GM18520 (cell line): ENCODE results near the gene SYT1.
"Not testable (repeated sequence)": the region's sequence is repeated elsewhere in the genome, so short reads cannot be mapped to it uniquely, and the experiment has no call there.

Experiments used
- ATAC-seq: cut with Tn5 transposase; IDR thresholded peaks from one replicate; pipeline ENCODE4 v1.9.1; 2021; ENCODE audit not compliant: unreplicated experiment

Gene SYT1

DNA sequence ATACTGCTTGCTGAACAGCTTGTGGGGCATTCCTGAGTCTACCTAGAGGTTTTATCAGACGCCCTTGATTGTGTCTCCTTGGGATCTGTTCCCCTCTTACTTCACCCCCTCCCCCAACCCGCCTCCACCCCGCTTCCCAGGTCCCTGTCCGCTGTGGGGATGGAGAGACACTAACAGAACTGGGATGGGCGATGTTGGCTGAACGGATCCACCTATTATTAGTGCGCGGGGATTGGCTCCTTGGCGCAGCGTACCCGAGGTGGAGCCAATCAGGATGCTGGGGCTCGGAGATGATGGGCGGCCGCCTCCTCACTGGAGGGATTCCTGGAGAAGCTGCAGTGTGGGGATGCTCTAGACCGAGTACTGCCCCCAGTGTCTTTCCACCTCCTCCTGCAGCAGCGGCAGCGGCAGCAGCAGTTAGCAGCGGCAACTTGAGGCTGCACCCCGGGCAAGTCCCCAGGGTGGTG lies at the start of gene SYT1:
SYT1 (plus strand) TSS at position 372 of the 467 bp plus-strand sequence.
- no peak for ATAC-seq

DNA sequence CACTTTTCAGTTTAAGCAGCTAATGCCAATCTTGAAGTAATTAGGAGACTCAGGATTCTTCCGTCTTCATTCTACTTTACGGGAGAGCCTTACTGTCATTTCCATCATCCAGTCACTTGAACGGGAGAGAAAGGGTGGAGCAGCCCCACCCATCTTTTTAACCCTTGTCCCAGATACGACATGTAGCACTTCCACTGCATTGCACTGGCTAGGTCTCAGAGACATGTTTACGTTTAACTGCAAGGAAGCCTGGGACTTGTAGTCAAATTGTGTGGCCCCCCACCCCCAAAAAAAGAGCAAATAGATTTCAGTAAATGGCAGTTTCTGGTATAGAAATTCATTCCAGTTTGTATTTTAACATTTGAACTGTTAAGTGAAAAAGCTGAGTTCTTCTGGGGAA lies 46.1 kb upstream of the SYT1 start:
- ATAC-seq: no peak

DNA sequence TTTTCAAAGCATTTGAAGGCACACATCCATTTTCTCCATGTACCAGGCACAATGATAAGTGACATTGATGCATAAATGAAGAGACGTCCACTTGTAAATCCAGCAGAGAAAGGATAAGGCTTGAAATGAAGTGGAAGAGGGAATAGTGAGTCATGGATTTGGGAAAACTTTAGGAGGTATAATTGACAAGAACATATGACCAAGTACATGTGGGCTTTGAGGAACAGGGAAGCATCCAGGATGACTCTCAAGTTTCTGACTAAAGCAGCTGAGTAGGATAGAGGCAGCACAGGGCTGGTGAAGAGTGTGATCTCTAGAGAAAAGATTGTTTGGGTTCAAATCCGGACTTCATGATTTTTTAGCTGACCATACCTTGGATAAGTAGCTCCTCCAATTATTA lies 43.6 kb upstream of the SYT1 start:
- no peak for ATAC-seq

DNA sequence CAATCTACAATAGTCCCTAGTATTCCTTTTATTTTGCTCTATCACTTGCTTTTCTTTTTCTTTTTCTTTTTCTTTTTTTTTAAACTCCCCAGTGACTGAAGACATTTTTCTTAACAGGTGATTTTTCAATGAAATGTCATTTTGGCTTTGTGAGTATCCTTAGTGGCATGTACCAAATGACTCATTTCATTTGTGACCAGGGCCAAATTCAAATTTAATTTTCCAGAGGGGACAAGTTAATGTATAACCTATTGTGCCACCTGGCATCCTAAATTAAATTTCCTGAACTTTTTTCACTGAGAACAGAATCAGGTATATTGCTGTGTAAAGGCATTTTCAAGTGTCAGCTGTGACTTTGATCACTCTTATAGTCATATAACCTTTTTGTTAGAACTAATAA lies 39.7 kb upstream of the SYT1 start:
- ATAC-seq: no peak

DNA sequence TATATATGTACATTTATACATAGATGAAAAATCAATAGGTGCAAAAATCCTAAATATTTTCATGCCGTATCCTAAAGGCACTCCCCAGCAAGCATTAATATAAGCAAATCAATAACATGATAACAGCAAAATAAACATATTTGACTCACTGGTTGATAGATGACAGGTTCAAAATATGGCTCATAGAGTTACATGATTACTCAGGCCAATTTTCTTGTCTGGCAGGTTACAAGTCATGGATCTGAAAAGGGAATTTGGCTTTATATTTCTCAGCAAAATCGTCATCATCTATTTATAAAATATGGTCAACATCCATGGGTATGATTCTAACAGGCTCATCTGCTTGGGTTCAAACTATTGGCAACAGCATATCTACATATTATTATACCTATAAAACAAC lies 34.9 kb upstream of the SYT1 start:
- no peak for ATAC-seq

DNA sequence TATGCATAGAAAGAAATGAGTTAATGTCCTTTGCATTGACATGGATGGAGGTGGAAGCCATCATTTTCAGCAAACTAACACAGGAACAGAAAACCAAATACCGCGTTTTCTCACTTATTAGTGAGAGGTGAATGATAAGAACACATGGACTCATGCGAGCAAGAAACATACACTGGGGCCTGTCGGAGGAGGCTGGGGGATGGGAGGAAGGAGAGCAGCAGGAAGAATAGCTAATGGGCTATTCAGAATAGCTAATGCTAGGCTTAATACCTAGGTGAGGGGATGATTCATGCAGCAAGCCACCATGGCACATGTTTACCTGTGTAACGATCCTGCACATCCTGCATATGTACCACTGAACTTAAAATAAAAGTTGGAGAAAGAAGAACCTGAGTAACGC lies 29.1 kb upstream of the SYT1 start:
- ATAC-seq: no peak

DNA sequence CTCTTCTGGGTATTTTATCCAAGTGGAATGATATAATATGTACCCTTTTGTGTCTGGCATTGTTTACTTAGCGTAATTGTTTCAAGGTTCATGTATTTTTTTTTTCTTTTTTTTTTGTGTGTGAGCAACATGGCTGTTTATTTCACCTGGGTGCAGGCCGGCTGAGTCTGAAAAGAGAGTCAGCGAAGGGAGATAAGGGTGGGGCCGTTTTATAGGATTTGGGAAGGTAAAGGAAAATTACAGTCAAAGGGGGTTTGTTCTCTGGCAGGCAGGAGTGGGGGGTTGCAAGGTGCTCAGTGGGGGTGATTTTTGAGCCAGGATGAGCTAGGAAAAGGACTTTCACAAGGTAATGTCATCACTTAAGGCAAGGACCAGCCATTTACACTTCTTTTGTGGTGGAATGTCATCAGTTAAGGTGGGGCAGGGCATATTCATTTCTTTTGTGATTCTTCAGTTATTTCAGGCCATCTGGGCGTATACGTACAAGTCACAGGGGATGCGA lies 24.0 kb upstream of the SYT1 start:
- ATAC-seq: not testable (repeated sequence)

DNA sequence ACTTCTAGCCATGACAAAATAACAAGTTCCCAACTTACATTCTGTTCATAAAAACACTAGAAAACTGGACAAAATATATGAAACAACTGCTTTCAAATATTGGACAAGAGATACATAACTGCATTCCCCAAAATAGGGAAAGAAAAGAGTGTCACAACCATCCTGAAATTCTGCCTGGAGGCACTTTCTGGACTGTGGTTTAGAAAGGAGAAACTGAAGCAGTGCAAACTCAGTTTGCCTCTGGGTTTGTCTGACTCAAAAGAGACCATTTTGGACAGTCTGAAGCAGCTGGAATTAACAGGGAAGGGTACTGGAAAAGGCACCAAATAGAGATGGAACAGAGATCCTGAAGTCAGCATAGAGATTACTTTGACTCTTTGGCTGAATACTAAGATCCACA lies 11.3 kb upstream of the SYT1 start:
- ATAC-seq: no peak

DNA sequence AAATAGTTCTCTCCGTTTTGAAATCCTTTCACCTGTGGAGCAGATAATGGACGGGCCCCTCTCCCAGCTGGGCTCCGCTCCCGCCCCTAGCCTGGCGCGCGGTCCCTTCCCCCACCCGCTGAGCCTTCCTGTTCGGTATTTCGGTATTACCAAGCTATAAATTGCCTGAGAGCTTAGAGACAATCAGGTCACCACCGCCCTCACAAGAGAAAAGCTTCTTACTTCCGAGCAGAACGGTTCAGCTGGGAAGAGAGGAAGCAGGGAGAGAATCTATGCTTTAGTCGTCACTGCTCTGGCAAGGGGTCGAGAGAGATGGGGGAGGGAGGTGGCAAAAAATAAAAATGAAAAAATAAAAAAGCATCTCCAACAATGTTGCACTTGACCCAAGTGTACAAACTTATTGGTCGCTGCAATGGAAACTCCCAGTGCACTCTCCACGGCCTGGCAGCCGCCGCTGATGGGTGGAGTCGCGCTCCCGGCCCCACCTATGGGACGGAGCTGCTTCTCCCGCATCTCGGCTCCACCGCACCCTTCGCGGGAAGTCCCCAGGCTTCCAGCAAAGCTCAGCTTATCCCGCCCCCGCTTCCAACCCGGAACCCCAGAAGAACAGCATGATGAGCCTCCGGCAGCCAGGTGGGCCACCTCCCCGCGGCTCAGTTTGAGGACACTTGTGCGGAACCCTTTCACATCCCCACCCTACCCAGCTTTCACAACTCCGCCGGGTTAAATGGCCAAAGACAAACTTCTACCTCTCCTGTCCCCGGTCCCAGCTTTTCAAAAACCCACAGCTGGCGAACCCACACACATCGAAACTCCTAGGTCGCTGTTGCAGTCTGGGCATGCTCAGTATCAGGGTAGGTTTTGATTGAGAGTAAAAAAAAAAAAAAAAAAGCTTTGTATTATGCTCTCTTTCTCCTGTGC lies 832 bp upstream of the SYT1 start:
- no peak for ATAC-seq

DNA sequence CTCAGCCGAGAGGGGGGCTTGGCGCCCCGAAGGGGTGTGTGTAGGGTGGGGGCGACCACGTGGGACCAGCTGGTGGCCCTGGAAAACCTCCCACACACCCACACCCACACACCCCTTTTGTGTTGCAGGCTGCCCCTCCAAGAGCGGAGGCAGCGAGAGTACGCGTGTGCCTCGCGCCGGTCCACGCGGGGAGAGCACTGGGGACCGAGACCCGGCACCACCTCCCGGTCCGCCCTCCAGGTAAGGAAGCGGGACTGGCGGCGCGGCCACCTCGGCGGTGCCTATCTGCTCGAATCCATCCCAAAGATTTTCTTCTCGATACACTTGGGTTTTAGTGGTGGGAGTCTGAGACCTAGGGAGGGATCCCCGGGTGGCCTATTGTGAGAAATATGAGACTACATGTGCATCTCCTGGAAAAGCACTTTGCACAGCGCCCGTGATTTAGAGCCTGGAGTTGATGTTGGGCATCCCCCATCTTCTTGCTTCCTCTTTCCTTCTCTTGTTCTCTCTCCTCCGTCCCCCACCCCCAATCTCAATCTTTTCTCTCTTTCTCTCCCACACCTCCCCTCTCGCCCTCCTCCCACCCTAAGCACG lies 393 bp downstream of the SYT1 start:
- ATAC-seq: no peak

DNA sequence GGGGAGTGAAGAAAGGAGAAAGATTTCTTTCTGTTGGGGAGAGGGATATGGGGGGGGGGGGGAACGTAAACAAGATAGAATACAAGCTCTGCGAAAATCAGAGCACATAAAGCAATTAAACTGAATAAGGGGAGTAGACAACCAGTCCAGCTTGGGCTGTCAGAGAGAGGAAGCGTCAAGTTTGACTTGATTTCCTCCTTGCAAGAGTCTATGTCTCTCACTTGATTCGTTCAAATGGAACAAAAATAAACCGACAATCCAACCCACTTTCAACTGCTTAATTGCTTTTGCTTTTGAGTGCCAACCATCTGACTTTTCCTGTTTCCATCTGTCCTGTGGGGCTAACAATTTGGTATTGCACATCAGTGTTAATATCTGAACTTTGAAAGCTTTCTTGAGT lies 942 bp downstream of the SYT1 start:
- ATAC-seq: no peak

DNA sequence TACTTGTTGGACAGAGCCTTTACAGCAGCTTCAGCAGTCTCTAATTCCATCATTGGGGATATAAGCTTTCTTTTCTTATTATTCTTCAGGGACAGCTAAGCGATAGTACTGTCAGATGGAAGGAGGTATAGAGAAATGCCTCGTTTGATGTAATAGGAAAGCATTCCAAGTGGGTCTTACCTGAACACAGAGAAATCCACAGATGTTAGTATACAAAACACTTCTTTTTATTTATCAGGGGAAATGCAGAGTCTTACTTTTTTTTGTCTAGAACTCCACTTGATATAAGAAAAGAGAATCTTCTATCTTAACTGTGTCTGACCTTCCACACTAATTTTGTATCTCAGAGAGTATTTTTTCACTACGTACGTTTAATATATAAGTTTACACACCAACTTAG lies 1.9 kb downstream of the SYT1 start:
- ATAC-seq: no peak

DNA sequence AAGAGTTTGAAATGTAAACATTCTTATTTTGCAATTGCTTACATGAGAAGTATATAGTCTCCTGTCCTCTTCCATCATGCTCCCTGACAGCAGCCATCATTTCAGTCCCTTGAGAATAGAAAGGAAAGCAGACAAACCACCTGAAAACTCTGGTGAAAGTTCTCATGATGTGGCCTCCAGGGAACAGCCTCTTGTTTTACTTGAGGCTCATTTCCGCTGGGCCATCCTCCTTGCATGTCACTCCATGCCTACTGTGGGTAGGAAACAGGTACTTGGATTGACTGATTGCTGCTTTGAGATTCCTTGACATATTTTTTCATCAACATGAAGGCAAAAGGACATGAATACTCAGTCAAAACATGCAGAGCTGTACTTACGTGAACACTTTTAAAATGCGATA lies 6.0 kb downstream of the SYT1 start:
- ATAC-seq: no peak

DNA sequence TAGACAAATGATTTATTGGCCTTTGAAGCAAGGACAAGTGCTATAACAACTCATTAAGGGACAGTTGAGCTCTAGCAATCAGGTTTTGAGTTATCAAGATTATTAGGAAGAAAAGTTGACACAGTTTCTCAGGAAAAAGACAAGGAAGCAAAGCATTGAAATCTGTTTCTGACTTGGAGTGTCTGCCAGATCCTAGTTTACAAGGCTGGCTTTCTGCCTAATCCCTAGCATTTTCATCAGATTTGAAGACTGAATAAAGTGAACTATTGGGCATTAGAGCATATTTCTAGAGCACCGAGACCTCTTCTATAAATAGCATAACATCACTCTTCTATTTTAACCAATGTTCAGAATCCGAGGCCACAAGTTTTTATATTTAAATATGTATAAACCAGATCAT lies 7.0 kb downstream of the SYT1 start:
- ATAC-seq: no peak

DNA sequence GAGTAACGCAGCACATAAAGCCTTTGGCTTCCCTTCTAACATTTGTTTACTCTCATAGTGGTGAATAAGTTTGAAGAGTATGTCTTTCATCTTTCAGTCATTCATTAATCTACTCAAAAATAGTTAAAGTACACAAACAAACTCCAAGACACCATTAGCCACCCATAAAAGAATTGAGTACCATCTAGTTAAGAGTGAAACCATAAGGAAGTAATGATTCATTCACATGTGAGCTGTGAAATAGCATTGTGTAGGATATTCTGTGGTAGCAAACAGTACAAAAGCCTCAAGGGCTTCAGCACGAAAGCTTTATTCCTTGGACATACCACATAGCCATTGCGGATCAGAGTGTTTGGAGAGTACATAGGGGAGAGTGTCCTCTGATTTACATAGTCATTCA lies 13.9 kb downstream of the SYT1 start:
- ATAC-seq: no peak

DNA sequence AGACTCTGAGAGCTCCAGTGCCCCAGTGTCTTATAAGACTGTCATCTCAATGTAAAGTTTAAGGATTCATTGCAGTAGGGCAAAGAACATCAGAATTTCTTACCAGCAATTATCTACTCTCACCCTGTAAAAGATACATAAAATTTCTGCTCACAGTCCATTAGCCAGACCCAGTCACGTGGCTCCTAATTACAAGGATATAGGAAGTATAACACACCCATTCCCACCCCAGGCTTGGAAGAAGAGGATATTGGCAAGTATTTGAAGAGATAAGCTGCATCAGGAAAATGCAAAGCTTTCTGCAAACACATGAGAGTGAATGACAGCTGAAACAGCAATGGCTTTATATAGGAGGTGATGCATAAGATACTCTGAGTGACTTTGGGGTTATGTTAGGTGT lies 14.3 kb downstream of the SYT1 start:
- ATAC-seq: no peak

DNA sequence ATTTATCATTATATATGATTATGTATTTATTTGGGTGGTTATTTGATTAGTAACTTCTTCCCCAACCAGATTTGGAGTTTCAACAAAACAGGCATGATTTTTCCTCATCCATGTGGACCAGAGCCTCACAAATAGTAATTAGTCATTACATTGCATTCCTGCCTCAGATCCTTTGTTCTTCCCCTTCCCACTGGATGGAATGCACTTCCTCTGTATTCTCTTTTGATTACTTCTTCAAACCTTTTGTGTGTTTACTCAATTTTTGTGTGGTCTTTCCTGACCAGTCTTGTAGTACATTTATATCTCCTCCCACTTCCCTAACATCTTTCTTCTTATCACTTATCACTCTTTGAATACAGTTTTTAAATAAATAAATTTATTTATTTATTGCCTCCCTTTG lies 15.5 kb downstream of the SYT1 start:
- no peak for ATAC-seq

DNA sequence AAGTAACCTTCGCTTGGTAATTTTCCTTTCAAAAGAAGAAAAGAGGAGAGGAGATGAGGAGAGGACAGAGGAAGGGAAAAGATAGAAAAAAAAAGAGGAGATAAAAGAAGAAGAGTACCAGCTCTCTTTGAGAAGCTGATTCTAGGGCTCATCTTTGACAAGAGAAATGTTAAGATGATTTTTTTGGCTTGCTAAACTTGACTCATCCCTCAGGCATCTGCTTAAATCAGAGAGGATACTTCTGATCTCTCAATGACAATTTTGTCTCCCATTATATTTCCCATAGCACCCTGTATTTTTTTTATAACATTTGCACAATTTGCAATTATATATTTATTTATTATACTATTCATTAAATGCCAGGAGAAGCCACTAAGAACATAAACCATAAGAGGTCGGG lies 17.1 kb downstream of the SYT1 start:
- ATAC-seq: no peak

DNA sequence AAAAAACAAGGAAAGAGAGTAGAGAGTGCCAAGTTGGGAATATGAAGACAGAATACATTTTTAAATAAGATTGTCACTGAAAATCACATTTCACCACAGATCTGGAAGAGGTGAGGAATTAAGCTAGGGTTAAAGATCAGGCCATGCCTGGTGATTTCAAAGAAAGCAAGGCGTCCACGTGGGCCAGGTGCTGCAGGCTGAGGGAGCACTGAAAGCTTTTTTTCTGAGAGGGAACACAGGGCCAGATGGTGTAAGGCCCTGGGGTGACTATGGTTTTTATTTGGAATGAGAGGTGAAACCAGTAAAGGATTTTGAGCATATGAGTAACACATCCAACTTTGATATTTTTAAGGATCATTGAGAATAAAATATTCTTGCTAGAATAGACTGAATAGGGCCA lies 20.9 kb downstream of the SYT1 start:
- no peak for ATAC-seq

DNA sequence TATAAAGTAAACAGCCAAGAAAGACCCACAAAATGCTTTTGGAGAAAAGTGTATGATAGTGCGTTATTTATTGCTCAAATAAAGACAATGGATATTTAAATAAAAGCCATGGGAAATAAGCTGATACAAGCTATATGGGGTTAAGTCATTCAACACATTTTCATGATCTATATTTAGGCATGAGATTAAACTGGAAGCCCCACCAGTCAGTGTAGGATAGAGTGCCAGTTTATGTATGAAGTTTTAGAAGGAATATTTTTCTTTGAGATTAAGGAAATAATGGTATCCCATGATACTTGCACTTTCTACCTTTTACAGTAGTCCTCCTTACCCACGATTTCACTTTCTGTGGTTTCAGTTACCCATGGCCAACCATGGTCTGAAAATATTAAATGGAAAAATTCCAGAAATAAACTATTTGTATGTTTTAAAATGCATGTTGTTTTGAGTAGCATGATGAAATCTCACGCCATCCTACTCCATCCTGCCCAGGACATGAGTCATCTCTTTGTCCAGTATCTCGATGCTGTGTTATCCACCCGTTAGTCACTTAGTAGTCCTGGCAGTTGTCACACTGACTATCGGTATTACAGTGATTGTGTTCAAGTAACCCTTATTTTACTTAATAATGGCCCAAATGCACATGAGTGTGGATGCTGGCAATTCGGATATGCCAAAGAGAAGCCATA lies 22.3 kb downstream of the SYT1 start:
- ATAC-seq: no peak

DNA sequence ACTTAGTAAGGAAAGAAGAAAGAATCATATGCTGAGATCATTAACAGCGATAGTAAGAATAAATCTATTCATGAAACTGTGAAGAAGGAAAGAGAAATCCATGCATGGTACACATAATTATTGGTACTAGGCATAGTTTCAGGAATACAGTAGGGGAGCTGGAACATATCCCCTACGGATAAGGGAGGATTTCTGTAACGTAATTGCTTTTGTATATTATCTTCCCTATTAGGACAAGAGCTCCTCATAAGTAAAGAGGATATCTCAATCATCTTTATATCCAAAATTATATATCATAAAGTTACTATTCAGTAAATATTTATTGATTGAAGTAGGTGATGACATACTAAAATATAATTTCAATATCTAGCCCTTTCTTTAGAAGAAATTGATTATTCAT lies 22.9 kb downstream of the SYT1 start:
- no peak for ATAC-seq

DNA sequence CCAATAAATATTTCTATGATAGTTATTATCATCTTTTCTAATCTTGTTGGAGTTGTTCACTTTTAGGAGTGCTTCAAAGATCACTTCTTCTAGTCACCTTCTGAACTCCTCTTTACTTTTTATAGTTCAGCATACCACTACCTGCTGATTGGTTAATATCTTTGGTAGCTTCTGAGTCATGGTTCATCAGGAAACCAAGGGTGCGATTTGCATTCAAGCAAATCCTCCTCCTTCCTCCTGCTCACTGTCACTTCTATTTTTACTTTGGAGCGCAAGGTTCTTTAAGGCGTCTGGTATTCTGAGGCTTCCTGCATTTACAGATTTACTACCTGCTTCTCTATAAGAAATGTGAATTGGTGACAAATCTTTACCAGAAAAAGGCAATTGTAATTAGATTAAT lies 24.0 kb downstream of the SYT1 start:
- peak; percentile 93 for ATAC-seq
